K562 (cell line): ENCODE data around the gene PDIA2.

Source experiments
- PHF21A ChIP-seq: fragments of 450-650 bp; IDR thresholded peaks from 2 replicates; pipeline ENCODE4 v1.6.1; 2017; ENCODE audit warnings: low read depth, borderline replicate concordance
- POLR2A ChIP-seq: fragments of 450-650 bp; conservative IDR thresholded peaks from 2 replicates; pipeline ENCODE4 v1.6.1; 2016
- TF ChIP-seq, protein P1 (sequence below), 3 experiments: IDR thresholded peaks in 2 of 3; conservative IDR thresholded peaks in 1 of 3; 2 replicates each; pipeline ENCODE4 v1.5.1; 2011 to 2012; ENCODE audit warnings: low read length in 3 of 3, mild to moderate bottlenecking in 3 of 3, control low read depth in 2 of 3, improper control_type of control experiment in 1 of 3, inconsistent platforms in 1 of 3, low read depth in 1 of 3, mixed read lengths in 1 of 3, moderate library complexity in 1 of 3; ENCODE audit not compliant: insufficient read depth in 2 of 3

DNA sequence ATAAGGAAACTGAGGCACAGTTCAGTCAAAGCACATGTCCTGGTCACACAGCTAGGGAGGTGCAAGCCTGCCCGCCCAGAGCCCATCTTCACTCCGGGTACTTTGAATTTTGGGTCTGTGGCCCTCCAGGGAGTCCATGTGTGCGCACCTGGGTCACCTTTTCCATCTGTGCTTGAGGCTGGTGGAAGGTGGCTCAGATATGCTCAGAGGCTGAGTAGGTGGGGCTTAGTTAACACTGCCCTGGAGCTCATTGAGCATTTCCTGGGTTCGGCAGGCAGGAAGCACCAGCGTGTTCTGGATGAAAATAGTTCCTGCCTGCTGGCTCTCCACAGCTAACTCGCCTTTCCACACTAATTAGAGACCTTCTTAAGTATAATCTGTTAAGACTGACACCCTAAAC lies 29.1 kb upstream of the PDIA2 start:
- TF ChIP-seq POLR2A (no peak), PHF21A (no peak)
- TF ChIP-seq, protein P1, sequence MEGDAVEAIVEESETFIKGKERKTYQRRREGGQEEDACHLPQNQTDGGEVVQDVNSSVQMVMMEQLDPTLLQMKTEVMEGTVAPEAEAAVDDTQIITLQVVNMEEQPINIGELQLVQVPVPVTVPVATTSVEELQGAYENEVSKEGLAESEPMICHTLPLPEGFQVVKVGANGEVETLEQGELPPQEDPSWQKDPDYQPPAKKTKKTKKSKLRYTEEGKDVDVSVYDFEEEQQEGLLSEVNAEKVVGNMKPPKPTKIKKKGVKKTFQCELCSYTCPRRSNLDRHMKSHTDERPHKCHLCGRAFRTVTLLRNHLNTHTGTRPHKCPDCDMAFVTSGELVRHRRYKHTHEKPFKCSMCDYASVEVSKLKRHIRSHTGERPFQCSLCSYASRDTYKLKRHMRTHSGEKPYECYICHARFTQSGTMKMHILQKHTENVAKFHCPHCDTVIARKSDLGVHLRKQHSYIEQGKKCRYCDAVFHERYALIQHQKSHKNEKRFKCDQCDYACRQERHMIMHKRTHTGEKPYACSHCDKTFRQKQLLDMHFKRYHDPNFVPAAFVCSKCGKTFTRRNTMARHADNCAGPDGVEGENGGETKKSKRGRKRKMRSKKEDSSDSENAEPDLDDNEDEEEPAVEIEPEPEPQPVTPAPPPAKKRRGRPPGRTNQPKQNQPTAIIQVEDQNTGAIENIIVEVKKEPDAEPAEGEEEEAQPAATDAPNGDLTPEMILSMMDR (IDR thresholded peaks at IDR 0.05 in 2 of 3, conservative IDR thresholded peaks at IDR 0.05 in 1 of 3; ENCODE audit: insufficient read depth in 2 of 3, low read depth in 1 of 3, low read length in 3 of 3) = no peak
